GM23338 (cell line): Measurements from ENCODE around the gene HOXC12. TPM values are rescaled to one million over a fixed set of nuclear protein-coding genes. Genes with fewer than 3 reads are reported as not detected.

Experiments used
- ATAC-seq: fragments of 200-7000 bp; cut with Tn5 transposase; 3 replicates; pipeline ENCODE4 v1.9.1; 2020
- DNase-seq: peaks from one replicate; pipeline ENCODE4 v3.0.0-alpha.2; 2015; ENCODE audit warnings: low spot score
- H2AFZ ChIP-seq: fragments of 200-600 bp; sonication (generic); 2 replicates; pipeline ENCODE4 v1.8.0; 2016; ENCODE audit warnings: antibody characterized with exemption, mild to moderate bottlenecking, moderate library complexity
- H3F3A ChIP-seq: fragments of 200-600 bp; sonication (generic); replicated peaks from 2 replicates; pipeline ENCODE4 v1.8.0; 2017; ENCODE audit warnings: antibody characterized with exemption, mixed run types, low read depth
- H3K27ac ChIP-seq: fragments of 200-600 bp; sonication (generic); 2 replicates; pipeline ENCODE4 v1.6.1; 2016; ENCODE audit warnings: low read depth
- H3K27me3 ChIP-seq: fragments of 200-600 bp; sonication (generic); 2 replicates; pipeline ENCODE4 v1.8.0; 2016; ENCODE audit warnings: mild to moderate bottlenecking, mixed run types, moderate library complexity; ENCODE audit not compliant: insufficient read depth
- H3K36me3 ChIP-seq: fragments of 200-600 bp; sonication (generic); 2 replicates; pipeline ENCODE4 v1.8.0; 2016; ENCODE audit warnings: mild to moderate bottlenecking; ENCODE audit not compliant: insufficient read depth
- H3K4me1 ChIP-seq: fragments of 200-600 bp; sonication (generic); 2 replicates; pipeline ENCODE4 v1.8.0; 2016; ENCODE audit warnings: mild to moderate bottlenecking, moderate library complexity; ENCODE audit not compliant: insufficient read depth
- H3K4me2 ChIP-seq: fragments of 200-600 bp; sonication (generic); 2 replicates; pipeline ENCODE4 v1.7.1; 2017; ENCODE audit warnings: mixed run types
- H3K4me3 ChIP-seq: fragments of 200-600 bp; sonication (generic); 2 replicates; pipeline ENCODE4 v1.6.1; 2016; ENCODE audit warnings: mixed run types
- H3K79me2 ChIP-seq: fragments of 200-600 bp; sonication (generic); replicated peaks from 2 replicates; pipeline ENCODE4 v1.8.0; 2017; ENCODE audit warnings: mild to moderate bottlenecking; ENCODE audit not compliant: insufficient read depth
- H3K9me2 ChIP-seq: fragments of 200-600 bp; sonication (generic); 2 replicates; pipeline ENCODE4 v1.8.0; 2017; ENCODE audit not compliant: insufficient read depth
- H4K20me1 ChIP-seq: fragments of 200-600 bp; sonication (generic); replicated peaks from 2 replicates; pipeline ENCODE4 v1.8.0; 2017; ENCODE audit warnings: mild to moderate bottlenecking; ENCODE audit not compliant: insufficient read depth
- H3K27ac Mint-ChIP-seq: 2 replicates; pipeline ENCODE4 v1.8.0; 2020; ENCODE audit warnings: inconsistent platforms, mild to moderate bottlenecking, moderate library complexity, mixed read lengths
- H3K27me3 Mint-ChIP-seq: 3 replicates; pipeline ENCODE4 v1.8.0; 2022; ENCODE audit warnings: low read depth, mild to moderate bottlenecking, moderate library complexity, mixed read lengths, inconsistent platforms; ENCODE audit not compliant: insufficient read depth, poor library complexity
- H3K36me3 Mint-ChIP-seq: 3 replicates; pipeline ENCODE4 v1.8.0; 2021; ENCODE audit warnings: low read depth, mild to moderate bottlenecking, inconsistent platforms, moderate library complexity, mixed read lengths
- H3K4me1 Mint-ChIP-seq: 3 replicates; pipeline ENCODE4 v1.8.0; 2020; ENCODE audit warnings: mild to moderate bottlenecking, inconsistent platforms, mixed read lengths
- H3K4me3 Mint-ChIP-seq: 3 replicates; pipeline ENCODE4 v1.8.0; 2021; ENCODE audit warnings: moderate library complexity, mild to moderate bottlenecking, inconsistent platforms, mixed read lengths
- H3K9me3 Mint-ChIP-seq: 3 replicates; pipeline ENCODE4 v1.8.0; 2020; ENCODE audit warnings: moderate library complexity, mild to moderate bottlenecking, inconsistent platforms, mixed read lengths
- CREB1 ChIP-seq: fragments of 250-450 bp; sonication (Bioruptor Pico); IDR thresholded peaks from 2 replicates; pipeline ENCODE4 v1.5.0; 2020; ENCODE audit warnings: low read depth, mild to moderate bottlenecking, moderate library complexity
- CTCF ChIP-seq, 2 experiments: fragments of 200-600 bp in 1 of 2; sonication (generic) in 1 of 2; conservative IDR thresholded peaks; 2 replicates each; pipeline versions ENCODE4 v1.5.1 to v1.6.1; 2016 to 2017; ENCODE audit warnings: antibody characterized with exemption in 2 of 2, low read depth in 2 of 2, mild to moderate bottlenecking in 2 of 2, moderate library complexity in 1 of 2
- ETS1 ChIP-seq: IDR thresholded peaks from 2 replicates; pipeline ENCODE4 v1.6.1; 2016; ENCODE audit warnings: antibody characterized with exemption
- EZH2 ChIP-seq: fragments of 200-600 bp; sonication (generic); IDR thresholded peaks from one replicate; pipeline ENCODE4 v1.8.0; 2017; ENCODE audit warnings: antibody characterized with exemption, mild to moderate bottlenecking, low read depth; ENCODE audit not compliant: unreplicated experiment
- EZH2phosphoT487 ChIP-seq: fragments of 200-600 bp; sonication (generic); IDR thresholded peaks from one replicate; pipeline ENCODE4 v1.8.1; 2018; ENCODE audit warnings: antibody characterized with exemption; ENCODE audit not compliant: unreplicated experiment
- JUNB ChIP-seq: IDR thresholded peaks from one replicate; pipeline ENCODE4 v1.6.1; 2016; ENCODE audit warnings: antibody characterized with exemption; ENCODE audit not compliant: unreplicated experiment
- NANOG ChIP-seq: IDR thresholded peaks from 2 replicates; pipeline ENCODE4 v1.6.1; 2016; ENCODE audit warnings: antibody characterized with exemption, borderline replicate concordance
- POLR2AphosphoS5 ChIP-seq: IDR thresholded peaks from 2 replicates; pipeline ENCODE4 v1.6.1; 2016; ENCODE audit warnings: antibody characterized with exemption, low read depth
- REST ChIP-seq: IDR thresholded peaks from one replicate; pipeline ENCODE4 v1.6.1; 2018; ENCODE audit warnings: antibody characterized with exemption; ENCODE audit not compliant: unreplicated experiment
- STAT1 ChIP-seq: IDR thresholded peaks from one replicate; pipeline ENCODE4 v1.6.1; 2016; ENCODE audit warnings: antibody characterized with exemption; ENCODE audit not compliant: unreplicated experiment
- ZNF114 ChIP-seq: fragments of 250-450 bp; sonication (Bioruptor Pico); IDR thresholded peaks from 2 replicates; pipeline ENCODE4 v1.5.0; 2020; ENCODE audit warnings: mild to moderate bottlenecking, moderate library complexity
- ZNF331 ChIP-seq: fragments of 250-450 bp; sonication (Bioruptor Pico); IDR thresholded peaks from 2 replicates; pipeline ENCODE4 v1.5.0; 2020; ENCODE audit warnings: low read depth, mild to moderate bottlenecking, moderate library complexity
- ZNF462 ChIP-seq: fragments of 250-450 bp; sonication (Bioruptor Pico); IDR thresholded peaks from 2 replicates; pipeline ENCODE4 v1.5.0; 2020; ENCODE audit warnings: mild to moderate bottlenecking, moderate library complexity
- polyA plus RNA-seq: library from polyadenylated mRNA; unstranded; fragments of >200 nt; fragmentation: Nextera tagmentation; extraction: Ambion mirVana; gene quantifications from 2 replicates; pipeline ENCODE4 v1.2.1, GENCODE V29; 2016
- total RNA-seq: library from RNA; depleted of rRNA; stranded (reverse); fragments of >200 nt; shearing (Covaris generic); gene quantifications from 2 replicates; pipeline ENCODE4 v1.2.3, GENCODE V29; 2014

The HOXC12 gene
- total and polyA plus RNA-seq, 2 experiments from 2014 or later = not detected

- no peak overlapping the region for H3K4me3 Mint-ChIP-seq
- no peak for ATAC-seq
Observed at GRCh38 chr12:53968214-53969127, 13.8 kb downstream of the HOXC12 start.

More at GRCh38 chr12:53968214-53969127, 13.8 kb downstream of the HOXC12 start:
- H3K27me3 ChIP-seq = peaks cover 100% of the 10 kb centered on the region
- H3K4me1 ChIP-seq = peaks cover 18% of the 10 kb centered on the region
- DNase-seq = no peak
- H3F3A ChIP-seq = peaks cover 49% of the 10 kb centered on the region
- H4K20me1 ChIP-seq = peaks cover 70% of the 10 kb centered on the region
- no peak overlapping the region for H3K4me2 ChIP-seq
- H3K36me3 ChIP-seq = no peaks in the 10 kb centered on the region; the same call in 1 of the 2 replicates
- H3K9me2 ChIP-seq = no peaks in the 10 kb centered on the region
- Mint-ChIP-seq H3K9me3 (no peaks in the 10 kb centered on the region; the same call in 1 of the 3 replicates), H3K27me3 (peaks cover 100% of the 10 kb centered on the region), H3K36me3 (no peaks in the 10 kb centered on the region; the same call in 2 of the 3 replicates), H3K27ac (no peak overlapping the region), H3K4me1 (peaks cover 21% of the 10 kb centered on the region)
- H3K4me3 ChIP-seq = no peak overlapping the region
- no peaks in the 10 kb centered on the region for H3K79me2 ChIP-seq
- TF ChIP-seq ZNF462 (CRISPR knock-in tag) = no peak
- no peak for TF ChIP-seq ETS1
- no peak for TF ChIP-seq JUNB
- peak; percentile 44 for TF ChIP-seq EZH2phosphoT487
- TF ChIP-seq POLR2AphosphoS5 = no peak
- TF ChIP-seq CTCF (conservative IDR thresholded peaks at IDR 0.05; ENCODE audit: low read depth in 2 of 2) = no peak
- TF ChIP-seq NANOG = no peak
- TF ChIP-seq REST = no peak
- no peak for TF ChIP-seq CREB1 (CRISPR knock-in tag)
- TF ChIP-seq ZNF331 (CRISPR knock-in tag) = no peak
- TF ChIP-seq STAT1 = no peak
- TF ChIP-seq ZNF114 = no peak
- TF ChIP-seq EZH2 = peak; percentile 92
- H3K27ac ChIP-seq = no peak overlapping the region
- H2AFZ ChIP-seq = no peak overlapping the region
